HG03196 (cell line): ENCODE results near the gene EMC1.
"Not testable (repeated sequence)": the region's sequence is repeated elsewhere in the genome, so short reads cannot be mapped to it uniquely, and the experiment has no call there.

Source experiments
- ATAC-seq: cut with Tn5 transposase; IDR thresholded peaks from one replicate; pipeline ENCODE4 v1.9.1; 2021; ENCODE audit not compliant: unreplicated experiment

Gene EMC1

GRCh38 chr1:19196331-19196730, 55.0 kb downstream of the EMC1 start:
- ATAC-seq = no peak

- no peak for ATAC-seq
These were observed 58.3 kb downstream of the EMC1 start for GRCh38 chr1:19193004-19193403.

GRCh38 chr1:19191811-19192210, 59.5 kb downstream of the EMC1 start:
- ATAC-seq = no peak

DNA sequence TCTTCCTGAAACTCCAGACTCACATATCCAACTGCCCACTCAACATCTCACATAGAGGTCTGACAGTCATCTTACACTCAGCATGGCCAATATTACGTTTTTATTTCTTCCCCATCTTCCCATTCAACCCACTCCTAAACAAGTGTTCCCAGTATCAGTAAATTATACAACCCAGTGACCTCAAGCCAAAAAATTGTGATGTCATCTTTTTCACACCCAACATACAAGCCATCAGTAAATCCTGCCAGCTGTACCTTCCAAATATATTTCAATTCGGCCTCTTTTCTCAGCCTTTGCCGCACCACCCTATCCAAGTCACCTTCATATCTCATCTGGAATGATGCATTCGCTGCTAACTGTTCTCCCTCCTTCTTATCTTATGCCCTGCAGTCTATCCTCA, 60.9 kb downstream of the EMC1 start:
- no peak for ATAC-seq

- ATAC-seq = no peak
These were observed 62.1 kb downstream of the EMC1 start for GRCh38 chr1:19189270-19189669.

DNA sequence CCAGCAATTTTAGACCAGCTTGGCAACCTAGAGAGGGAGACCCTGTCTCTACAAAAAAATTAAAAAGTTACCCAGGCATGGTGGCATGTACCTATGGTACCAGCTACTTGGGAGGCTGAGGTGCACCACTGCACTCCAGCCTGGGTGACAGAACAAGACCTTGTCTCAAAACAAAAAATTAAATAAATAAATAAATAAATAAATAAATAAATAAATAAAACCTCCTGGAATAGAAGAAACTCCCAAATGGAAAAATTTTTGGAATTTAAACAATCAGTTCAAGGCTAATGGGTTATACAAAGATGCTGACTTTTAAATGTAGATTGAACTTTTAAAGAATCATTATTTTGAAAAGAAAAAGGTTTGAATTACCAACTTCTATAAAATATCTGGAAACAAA, 63.5 kb downstream of the EMC1 start:
- ATAC-seq = no peak

DNA sequence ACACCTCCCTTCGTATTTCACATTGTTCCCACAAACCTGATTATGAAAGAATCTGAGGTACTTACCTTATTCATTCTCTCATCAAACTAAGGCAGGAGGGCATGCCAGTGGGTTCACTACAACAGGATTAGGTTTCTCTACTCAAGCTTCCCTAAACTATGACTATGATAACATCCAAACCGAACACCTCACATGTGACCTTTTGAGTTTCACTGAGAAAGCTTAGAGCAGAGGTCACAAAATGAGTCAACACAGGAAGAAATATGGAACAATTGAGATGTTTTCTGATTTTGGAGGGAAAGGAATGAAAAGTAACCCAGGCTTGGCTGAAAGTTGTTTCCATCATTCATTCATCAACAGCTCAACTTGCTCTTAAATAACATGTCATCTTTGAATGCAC, 65.3 kb downstream of the EMC1 start:
- ATAC-seq = no peak

DNA sequence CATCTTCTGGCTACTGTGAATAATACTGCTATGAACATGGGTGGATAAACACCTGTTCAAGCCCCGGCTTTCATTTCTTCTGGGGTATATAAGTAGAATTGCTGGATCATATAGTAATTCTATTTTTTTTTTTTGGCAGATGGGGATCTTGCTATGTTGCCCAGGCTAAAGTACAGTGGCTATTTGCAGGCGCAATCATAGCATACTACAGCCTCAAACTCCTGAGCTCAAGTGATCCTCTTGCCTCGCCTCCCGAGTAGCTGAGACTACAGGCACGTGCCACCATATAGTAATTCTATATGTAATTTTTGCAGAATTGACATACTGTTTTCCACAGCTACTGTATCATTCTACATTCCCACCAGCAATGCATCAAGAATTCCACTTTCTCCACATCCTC, 69.1 kb downstream of the EMC1 start:
- ATAC-seq = no peak

GRCh38 chr1:19180265-19180657, 71.1 kb downstream of the EMC1 start:
- not testable (repeated sequence) for ATAC-seq

DNA sequence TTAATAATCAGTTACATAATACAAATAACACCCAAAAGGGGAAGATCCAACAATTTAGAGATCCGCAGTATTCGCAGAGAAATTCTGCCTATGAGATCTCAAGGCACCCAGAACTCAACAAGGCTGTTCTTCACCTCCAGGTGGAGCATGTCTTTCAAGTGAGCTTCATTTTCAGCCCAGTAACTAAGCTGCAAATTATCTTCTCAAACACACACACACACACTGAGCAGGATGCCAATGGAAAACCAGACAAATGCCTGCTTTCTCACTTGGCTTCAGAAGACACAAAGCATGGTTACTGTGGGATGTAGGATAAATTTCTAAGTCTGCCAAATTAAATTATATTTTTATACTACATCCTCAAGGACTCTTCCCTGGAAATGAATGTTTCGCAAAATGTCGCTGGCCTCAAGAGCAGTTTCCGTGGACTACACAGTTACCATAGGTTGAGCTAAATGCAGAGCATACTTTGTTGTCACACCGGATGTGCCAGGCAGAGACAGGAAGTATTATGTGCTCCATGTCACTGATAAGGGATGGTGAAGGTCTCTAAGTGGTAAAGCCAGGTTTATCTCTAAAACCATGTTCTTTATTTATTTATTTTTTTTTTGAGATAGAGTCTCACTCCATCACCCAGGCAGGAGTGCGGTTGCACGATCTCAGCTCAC, 71.6 kb downstream of the EMC1 start:
- ATAC-seq = no peak

GRCh38 chr1:19178734-19179398, 72.5 kb downstream of the EMC1 start:
- ATAC-seq = no peak

- no peak for ATAC-seq
These were observed 73.5 kb downstream of the EMC1 start for GRCh38 chr1:19177811-19178210.

GRCh38 chr1:19169642-19170041, 81.7 kb downstream of the EMC1 start:
- peak; percentile 73 for ATAC-seq

- no peak for ATAC-seq
These were observed 84.2 kb downstream of the EMC1 start for GRCh38 chr1:19167140-19167539.

DNA sequence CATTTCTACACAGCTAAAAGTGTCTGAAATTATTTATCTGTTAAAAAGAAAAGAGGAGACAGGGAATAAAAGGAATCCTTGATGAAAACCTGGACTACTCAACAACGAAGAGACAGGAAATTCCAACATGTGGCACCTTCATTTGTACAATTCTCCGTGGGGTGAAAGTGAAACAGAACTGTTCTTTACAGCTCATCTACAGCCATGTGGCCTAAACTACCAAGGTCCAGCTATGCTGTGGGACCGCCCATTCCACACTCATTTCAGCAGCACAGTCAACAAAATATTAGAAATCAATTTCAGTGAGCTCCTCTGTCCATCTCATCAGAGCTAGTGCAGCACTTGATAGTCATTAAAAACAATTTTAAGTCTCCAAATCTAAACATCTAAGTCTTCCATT, 85.3 kb downstream of the EMC1 start:
- no peak for ATAC-seq
